HG03159 (cell line): ENCODE measurements around the gene ATL2.
"Not testable (repeated sequence)": the region's sequence is repeated elsewhere in the genome, so short reads cannot be mapped to it uniquely, and the experiment has no call there.

Source experiments
- ATAC-seq: cut with Tn5 transposase; IDR thresholded peaks from one replicate; pipeline ENCODE4 v1.9.1; 2021; ENCODE audit warnings: mild to moderate bottlenecking, moderate library complexity; ENCODE audit not compliant: unreplicated experiment

ATL2 gene

DNA sequence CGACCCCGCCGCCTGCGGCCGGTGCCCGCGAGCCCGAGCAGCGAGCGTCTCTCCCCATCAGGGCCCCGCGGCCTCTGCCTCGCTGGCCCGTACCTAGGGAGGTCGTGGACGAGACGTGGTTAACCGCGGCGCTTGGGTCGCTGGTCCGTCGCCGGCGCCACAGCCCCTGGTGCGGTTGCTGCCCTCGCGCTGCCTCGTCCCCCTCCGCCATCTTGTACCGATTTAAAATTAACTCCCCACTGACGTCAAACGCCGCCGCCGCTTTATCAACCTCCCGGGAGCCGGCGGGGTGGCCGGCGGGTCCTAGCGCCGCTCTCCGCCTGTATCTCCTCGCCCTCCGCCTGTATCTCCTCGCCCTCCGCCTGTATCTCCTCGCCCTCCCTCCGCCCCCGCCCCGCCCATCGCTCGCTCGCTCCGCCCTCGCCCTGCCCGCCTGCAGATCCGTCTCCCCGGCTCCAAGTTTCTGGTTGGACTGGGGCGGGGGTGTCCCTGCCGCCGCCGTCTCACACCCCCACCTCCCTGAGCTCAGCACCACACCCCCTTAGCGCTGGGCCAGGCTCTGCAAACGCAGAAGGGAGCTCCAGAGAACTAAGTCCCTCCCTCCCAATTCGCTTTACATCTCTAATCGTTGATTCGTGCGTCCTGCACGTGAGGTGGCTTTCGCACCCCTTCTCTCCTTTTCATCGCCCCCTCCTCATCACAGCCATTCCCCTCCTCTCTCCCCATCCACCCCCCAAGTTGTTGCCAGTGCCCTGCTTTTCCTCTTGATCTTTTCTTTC is at the start of gene ATL2:
ATL2 (minus strand) TSS at position 224 of the 779 bp plus-strand sequence; CDS start at position 211, 13 bp downstream.
- peak; percentile 84 for ATAC-seq

DNA sequence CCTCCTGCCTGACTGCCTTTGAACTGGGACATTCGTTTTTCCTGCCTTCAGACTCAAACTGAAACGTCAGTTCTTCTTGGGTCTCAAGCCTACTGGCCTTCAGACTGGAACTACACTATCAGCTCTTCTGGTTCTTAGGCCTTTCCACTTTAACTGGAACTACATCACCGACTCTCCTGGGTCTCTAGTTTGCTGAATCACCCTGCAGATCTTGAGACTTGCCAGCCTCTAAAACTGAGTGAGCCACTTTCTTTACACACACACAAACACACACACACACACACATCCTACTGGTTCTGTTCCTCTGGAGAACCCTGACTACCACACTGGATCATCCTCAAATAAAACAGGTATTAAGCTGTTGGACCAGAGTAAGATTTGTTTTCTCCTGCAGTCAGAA is 46.7 kb upstream of the ATL2 start:
- no peak for ATAC-seq

DNA sequence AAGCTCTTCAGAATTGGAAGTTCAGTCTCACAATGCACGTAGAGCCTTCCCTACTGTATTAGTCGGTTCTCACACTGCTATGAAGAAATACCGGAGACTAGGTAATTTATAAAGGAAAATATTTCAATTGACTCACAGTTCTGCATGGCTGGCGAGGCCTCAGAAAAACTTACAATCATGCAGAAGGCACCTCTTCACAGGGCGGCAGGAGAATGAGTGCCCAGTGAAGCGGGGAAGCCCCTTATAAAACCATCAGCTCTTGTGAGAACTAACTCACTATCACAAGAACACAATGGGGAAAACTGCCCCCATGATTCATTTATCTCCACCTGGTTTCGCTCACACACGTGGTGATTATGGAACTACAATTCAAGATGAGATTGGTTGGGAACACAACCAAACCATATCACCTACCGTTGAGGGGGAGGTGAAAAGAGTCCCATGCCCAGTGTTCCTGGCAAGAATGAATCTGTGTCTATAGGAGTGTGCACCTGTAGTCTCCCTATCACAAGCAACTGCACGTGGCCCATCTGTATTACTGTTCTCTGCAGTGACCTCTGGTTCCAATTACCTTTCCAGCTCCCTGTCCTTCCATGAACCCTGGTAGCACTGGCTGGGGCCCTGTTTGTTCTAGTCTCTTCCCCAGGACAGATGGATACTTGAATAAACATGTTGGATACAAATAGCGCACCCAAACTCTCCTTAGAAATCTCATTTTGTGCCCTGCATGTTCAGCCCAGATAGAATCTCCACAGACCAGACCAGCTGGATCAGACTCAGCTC is 44.4 kb upstream of the ATL2 start:
- ATAC-seq: no peak

DNA sequence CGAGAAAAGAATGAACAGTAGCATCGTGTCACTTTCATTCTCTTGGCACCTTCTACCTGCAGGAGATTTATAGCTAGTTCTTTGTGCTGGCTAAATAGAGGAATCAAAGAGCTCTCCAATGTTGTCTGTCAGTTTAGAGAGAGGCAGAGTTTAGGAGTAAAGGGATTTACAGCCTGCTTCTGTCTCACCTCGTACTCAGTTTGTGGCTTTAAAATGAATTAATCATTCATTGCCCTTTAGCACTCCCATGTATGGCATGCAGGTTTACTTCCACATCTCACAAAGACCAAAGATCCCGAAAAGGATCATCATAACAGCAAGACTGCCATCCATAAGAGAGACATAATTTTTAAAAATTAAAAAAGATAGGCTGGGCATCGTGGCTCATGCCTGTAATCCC is 42.4 kb upstream of the ATL2 start:
- no peak for ATAC-seq

DNA sequence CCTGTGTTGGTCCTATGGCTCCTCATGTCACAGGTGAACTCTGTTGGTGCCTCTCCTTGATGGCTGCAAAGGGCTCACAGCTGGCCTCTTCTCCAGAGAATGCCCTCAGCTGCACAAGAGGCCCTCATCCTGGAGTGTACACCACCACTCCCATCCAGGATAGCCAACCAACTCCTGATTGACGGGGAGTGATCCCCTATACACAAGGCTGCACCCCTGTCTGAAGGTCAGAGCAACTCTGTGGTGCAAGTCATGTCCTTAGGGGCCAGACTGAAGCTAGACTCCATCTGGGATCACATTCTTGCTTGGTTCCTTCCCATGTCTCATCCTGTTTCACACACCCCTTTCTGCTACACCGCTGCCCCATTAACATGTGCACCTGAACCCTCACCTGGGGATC is 41.7 kb upstream of the ATL2 start:
- ATAC-seq: no peak

DNA sequence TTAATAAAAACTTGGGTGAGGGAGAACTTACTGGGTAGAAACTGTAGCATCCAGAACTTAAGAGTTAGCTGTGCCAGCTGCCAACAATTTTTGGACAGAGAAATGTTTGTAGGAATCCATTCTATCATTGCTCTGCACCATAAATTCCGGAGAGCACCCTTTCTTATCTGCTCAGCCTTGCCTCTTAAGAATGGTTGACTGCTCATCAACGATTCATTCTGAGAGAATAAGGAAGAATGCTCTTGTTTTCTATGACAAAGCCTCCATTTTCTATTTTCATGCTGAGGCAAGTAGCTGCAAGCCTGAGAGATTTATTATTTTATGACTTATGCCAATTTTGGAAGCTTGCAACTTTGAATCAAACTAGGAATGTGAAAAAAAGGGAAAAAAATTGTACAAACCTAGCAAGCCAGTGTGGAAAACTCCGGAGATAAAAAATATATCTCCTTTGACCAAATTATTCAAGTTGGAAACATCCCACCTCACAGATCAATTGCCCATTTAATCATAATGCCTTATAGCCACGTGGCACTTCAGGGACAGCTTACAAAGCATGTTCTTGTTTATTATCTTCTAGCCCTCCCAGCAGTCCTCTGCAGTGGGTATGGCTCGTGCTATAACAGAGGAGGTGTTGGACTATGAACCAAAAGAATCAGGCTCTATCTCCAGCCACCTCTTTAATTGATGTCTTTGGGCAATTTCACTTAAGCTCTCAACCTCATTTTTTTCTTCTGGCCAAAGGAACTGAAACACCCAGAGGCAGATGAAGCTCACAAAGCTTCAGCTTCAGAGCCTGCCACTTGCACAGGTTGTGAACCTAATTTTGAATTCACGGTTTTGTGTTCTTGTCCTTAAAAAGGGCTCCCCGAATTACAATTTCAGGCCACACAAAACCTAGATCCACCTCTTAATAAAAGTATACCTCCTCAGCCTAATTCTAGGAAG is 40.9 kb upstream of the ATL2 start:
- no peak for ATAC-seq

DNA sequence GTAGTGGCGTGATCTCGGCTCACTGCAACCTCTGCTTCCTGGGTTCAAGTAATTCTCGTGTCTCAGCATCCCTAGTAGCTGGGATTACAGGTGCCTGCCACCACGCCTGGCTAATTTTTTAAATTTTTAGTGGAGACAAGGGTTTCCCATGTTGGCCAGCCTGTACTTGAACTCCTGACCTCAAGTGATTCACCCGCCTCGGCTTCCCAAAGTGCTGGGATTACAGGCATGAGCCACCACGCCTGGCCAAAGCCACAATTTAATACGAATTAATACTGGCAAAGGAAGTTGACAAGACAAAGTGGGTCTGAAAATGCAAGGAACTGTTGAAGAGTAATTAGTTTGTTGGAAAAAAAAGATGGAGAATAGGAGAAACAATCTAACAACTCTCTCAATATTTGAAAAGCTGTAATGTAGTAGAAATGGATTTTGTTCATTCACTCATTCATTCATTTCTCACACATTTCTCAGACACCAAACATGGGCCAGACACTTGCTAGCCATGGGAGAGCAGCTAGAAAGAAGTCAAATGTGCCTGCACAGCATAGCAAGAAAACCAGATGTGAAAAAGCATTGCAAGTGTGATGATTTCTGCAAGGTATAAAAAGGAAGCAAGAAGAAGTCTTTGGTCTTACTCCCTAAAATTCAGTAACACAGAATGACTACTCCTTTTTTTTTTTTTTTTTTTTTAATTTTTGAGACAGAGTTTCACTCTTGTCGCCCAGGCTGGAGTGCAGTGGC is 39.4 kb upstream of the ATL2 start:
- no peak for ATAC-seq

DNA sequence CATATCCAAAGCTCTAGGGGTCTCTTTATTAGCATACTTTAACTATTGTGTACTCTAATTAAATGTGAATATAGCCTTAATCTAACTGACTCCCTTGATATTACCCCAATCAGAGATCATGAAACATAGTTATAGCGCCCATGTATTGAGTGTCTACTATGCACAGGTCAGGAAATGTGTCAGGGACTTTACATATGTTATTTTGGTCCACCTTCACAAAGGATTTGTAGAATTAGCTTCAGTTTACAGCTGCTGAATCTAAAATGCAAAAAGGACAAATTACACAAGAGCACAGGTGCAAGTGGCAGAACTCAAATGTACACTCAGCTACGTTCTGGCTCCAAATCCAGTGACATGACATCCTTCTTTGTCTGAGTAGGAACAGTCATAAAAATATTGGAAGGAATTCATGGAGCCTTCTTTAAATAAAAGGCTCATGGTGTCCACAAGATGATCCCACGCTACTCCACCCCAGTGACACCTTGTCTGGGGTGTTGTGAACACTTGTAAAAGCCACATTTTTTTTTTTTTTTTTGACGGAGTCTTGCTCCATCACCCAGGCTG is 38.7 kb upstream of the ATL2 start:
- no peak for ATAC-seq

DNA sequence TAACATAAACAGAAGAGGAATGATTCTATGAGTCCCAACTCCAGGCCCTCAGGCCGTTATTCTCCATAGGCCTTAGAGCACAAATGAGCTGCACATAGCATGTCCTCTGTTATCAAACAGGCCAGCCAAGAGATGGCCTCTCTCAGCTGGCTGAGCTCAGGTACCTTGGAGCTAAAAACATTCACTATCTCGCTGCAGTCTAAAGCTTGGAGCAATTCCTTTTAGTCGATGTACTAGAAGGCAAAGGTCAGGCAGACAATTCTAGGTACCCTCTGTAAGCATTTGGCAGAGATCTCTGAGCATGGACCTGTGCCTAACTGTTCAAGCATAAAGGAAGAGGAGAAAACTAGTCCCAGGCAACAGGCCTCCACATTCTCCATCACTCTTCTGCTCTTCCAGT is 38.0 kb upstream of the ATL2 start:
- ATAC-seq: no peak

DNA sequence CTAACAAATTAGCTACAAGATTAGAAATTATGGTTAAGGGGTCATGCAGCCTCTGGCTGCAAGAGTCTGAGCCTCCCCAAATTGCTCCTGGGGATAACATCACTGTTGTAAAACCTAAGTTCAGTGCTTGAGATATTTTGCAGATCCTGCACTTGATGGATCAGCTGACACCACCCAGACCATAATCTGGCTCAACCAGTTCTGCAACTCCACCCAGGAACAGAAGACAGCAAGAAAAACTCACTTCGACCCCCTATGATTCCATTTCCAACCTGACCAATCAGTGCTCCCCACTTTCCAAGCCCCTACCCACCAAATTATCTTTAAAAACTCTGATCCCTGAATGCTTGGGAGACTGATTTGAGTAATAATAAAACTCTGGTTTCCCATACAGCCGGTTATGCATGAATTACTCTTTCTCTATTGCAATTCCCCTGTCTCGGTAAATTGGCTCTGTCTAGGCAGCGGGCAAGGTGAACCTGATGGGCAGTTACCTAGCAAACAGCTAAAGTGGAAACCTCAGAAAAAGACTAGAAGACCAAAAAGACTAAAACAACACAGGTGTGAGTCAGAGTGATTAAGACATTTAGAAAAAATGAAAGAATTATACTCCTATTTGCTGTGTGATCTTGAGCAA is 35.3 kb upstream of the ATL2 start:
- not testable (repeated sequence) for ATAC-seq

DNA sequence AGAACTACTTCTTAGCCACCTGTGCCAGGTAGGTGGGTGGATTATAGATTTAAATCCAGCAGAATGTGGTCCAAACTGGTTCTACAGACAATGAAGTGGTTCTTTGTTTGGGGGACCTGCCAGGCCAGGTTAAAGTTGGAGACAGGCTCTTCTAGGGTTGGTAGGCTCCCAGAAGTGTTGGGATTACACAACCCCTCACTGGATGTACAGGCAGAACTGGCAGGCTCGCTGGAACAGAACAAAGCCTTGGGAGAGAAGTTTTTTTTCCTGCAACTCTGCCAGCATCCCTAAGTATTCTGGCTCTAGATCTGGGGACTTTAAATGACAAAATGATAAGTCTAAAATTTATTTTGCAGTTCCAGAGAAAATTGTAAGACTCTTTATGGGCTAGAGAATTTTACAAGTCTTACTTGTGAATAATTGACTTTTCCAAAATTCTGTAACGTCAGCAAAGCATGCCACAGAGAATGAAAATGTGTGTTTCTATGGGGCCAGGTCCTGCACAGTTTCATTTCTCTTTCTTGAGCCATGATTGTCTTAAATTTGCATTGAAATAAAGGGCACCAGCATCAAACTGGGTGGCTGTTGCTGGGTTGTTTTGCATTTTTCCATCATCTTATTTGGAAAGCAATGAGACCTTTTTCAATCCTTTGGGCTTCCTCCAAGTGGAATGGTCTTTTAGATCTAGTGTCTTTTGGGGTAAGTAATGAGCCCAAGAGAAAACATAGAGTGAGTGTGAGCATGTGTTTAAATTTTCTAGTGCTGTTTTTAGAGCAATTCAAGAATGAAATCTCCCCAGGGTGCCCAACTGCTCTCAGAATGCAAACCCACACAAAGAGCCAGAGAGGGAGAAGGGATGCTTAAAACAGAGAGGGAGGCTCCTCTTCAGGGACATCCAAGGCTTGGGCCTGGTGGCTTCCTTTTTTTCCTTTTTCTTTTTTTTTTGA is 32.4 kb upstream of the ATL2 start:
- ATAC-seq: peak; percentile 75

DNA sequence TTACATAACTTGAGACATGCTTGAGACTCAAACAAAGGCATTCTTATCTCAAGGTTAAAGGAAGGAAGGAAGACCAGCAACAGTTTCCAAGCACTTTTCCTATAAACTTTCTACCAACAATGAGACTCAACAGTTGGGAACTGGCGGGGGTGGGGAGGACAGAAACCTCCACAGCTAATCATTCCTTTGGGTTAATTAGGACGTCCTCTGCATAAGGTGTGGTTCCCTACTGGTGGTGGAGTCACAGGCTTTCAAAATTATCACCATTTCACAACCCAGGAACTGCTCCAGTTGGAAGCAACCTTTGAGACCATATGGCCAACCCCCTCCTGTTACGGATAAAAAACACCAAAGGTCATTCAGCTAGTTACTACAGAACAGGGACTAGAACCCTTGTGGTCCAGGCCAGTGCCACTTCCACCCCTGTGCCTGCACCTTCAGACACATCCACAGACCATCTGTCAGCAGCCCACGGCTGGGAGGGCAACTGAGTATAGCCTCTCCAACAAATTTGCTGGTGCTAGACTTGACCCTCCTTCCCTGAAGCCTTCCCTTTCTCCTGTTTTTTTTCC is 30.1 kb upstream of the ATL2 start:
- no peak for ATAC-seq

DNA sequence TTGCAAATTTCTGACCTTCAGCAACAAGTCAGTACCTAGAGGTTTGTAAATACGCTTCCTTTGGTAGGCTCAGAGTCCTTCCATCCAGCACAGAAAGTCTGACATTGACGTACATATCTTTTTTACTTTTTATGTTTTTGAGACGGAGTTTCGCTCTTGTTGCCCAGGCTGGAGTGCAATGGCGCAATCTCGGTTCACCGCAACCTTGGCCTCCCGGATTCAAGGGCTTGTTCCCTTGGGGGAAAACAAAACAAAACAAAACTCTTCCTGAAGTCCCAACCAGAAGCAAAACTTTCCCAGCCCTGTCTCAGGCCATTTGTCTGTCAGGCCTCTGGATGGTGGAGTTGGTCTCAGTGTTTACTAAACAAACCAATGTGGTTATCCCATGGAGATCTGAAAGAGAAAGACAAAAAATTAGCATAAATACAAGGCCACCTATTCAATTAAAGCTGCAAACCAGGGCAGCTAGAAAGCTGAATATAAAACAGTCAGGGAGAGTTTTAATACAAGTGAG is 29.6 kb upstream of the ATL2 start:
- ATAC-seq: no peak

DNA sequence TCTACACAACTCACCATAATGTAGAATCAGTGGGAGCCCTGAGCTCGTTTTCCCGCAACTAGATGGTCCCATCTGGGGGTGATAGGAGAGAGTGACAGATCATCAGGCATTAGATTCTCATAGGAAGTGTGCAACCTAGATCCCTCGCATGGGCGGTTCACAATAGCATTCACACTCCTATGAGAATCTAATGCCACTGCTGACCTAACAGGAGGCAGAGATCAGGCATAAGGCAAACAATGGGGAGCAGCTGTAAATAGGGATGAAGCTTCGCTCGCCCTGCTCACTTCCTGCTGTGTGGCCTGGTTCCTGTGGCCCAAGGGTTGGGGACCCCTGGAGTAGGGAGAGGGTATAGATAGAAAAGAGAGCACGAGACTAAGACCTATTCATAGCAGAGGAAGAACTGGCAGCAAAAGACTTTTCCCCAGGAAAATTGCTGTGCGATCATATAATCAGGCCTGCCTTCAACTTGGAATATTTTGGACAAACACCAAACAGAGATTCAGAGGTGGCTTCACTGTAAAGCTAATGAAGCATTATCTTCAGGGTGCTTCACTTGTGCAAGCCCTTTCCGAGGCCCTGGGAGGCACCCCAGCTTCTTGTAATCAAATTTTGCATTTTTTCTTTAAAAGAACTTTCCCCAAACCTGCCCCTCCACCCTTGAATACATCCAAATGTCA is 29.0 kb upstream of the ATL2 start:
- ATAC-seq: no peak

DNA sequence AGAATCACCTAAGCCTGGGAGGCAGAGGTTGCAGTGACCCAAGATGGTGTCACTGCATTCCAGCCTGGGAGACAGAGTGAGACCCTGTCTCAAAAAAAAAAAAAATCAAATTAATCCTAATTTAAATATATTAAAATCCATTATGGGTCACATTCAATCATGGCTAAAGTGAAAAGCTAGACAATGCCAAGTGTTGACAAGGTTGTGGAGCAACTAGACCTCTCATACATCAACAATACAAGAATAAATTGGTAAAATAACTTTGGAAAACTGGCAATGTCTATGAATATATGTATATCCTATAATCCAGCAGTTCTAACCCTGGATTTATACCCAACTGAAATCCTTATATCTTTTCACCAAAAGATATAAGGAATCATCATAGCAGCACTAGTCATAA is 23.4 kb upstream of the ATL2 start:
- no peak for ATAC-seq

DNA sequence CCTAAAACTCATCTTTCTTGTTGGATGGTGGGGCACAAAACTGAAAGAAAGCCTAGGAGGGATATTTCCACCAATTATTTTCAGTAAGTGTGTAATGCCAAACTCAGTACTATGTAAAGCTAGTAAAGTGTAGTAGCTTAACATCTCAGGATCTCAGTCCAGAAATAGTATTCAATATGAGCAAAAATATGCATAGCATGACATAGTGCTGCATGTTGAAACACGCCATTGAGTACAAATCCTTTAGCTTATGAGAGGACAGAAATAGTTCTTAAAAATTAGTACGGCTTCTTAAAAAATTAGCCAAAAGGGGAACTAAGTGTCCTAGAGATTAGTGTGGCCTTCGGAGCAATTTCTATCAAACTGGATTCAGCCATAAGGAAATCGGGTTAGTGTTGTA is 21.7 kb upstream of the ATL2 start:
- ATAC-seq: no peak

DNA sequence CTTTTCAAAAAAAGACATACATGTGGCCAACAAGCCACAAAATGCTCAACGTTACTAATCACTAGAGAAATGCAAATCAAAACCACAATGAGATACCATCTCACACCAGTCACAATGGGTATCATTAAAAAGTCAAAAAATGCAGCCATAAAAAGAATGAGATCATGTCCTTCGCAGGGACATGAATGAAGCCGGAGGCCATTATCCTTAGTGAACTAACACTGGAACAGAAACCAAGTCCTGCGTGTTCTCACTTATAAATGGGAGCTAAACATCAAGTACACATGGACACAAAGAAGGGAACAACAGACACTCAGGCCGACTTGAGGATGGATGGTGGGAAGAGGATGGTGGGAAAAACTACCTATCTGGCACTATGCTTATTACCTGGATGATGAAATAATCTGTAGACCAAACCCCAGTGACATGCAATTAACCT is 17.8 kb upstream of the ATL2 start:
- ATAC-seq: no peak
